ENCODE results near the gene CTTNBP2.

The CTTNBP2 gene

DNA sequence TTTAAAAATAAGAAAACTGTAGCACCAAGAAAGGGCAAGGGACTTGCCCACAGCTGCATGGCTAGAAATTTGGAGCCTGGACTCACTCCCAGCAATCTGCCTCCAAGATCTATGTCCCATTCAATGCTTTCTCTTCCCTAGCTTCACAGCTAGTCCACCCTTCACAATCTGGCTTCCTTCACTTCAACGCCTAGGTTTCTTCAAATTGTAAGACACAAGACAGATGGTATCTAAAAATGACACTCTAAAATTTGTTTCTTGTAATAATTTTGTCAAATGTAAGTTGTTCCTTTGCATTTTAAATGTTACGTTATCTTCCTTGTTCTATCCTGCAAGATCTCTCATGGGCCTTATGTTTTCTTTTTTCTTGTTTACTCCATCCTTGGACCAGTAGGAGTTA is 48.6 kb downstream of the CTTNBP2 start:
- no peak for DNase-seq

- DNase-seq: no peak
These were observed 53.7 kb downstream of the CTTNBP2 start for GRCh38 chr7:117819558-117819957.

DNA sequence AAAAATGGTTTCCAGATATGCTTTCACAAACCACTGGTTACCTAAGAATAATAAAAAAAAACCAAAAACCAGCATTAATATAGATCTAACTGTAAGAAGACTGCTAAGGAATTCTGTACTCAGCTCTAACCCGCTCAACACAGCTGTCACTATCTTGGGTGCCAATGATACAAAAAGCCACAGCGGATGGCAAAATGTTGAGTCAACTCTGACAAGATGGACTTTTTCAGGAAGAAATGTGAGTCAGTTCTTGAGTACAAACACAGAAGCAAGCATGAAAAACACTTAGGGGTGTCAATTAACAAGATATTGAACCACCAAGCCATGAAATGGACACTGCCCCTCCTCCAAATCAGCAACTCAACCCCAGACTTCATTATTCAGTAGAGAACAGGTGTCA is 55.0 kb downstream of the CTTNBP2 start:
- DNase-seq: no peak

GRCh38 chr7:117816727-117817126 is 56.5 kb downstream of the CTTNBP2 start:
- DNase-seq: no peak

- DNase-seq: no peak
These were observed 61.5 kb downstream of the CTTNBP2 start for GRCh38 chr7:117811696-117812095.

DNA sequence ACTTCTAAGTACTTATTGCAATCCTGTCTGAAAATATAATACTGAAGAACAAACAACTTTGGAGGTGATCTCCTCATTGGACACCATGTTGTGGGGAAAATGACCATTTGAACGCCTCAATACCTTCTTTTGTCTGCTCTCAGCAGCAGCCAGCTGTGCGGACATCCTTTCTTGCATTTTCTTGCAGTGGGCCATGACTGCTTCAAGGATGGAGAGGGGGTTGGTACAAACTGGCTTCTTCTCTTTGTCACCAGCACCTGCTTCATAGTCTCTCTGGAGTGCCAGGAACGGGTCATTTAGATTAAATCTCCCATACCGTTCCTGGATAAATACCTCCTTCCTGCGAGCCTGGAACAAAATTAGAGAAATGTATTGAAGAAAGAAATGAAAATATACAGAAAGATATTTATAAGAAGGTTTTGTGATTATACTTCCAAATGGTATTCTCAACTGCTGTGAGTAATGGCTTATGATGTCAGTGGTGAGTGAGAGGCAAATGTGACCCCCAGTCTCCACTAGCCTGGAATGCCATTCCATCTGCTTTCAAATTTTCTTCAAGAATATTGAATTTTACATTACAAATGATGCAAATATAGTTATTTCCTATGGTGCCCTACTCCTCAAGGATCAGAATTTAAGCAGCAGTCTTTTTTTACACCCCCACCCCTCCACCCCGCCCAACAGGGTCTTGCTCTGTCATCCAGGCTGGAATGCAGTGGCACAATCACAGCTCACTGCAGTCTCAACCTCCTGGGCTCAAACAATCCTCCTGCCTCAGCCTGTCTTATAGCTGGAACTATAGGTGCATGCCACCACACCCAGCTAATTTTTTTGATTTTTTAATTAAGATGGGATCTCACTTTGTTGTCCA is 62.4 kb downstream of the CTTNBP2 start:
- DNase-seq: no peak

DNA sequence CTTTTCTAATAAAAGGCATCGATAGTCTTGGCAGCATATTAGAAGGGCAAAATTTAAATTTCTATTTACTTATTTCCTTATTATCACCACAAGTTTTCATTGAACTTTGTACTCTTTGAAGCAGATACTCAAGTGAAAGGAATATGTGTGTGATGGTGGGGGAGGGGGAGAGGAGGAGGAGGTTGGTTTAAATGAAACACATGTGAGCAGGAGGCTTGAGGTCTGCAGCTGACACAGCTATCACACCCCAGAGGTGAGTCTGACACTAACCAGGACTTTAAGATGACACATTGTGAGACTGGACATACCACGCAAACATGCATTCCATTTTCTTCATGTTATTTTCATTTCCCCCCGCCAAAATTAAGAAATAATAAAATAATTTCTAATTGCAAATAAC is 63.3 kb downstream of the CTTNBP2 start:
- DNase-seq: no peak

DNA sequence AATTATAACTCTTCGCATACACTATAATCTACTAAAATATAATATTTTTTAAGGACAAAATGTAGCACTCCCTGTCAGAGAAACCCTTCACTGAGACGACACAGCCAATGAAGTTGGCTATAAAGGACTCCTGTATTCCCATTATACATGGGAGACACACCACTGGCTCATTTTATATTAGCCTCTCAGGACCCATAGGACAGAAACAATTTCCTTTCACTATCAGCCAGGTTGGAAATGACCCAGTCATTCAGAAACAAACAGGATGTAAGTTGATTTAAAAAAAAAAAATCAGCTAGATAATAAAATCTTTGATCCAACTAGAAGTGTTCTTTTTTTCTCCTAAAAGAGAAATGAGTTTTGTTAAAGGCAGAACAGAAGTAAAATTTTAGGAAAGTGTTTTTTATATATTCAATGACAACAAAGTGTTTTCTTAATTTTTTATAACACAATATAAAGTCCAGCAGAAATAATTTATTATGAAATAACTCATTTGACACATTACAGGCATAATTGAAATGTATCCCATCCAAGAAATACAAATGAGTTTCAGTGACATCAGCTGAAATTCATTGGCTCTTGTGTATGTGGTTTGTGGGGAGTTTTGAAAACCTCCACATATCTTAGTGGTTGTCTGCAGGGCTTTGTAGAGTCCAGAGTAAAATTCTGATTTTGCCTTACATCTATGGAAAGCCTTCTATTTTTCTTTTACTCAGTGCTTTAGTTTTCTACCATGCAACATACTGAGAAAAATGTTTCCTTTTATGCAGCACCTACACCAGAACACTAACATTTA is 64.1 kb downstream of the CTTNBP2 start:
- DNase-seq: no peak

DNA sequence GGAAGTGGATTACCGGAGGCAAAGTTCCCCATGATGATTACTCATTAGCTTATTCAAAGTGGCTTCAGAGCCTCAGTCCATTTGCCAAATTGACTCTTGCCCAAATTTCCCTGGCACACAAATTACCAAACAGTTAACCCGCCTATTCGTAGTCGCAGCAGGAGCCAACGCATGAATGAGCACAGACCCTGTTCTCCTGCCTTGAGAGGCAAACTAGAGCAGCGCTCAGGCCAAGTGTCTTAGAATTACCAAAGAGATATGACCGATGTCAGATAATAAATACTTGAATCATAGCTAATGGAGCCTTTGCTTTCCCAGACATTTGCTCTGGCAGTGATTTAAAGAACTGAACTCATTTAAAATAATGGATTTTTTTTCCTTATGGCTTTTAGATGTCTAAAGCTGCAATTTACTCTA is 64.9 kb downstream of the CTTNBP2 start:
- no peak for DNase-seq

DNA sequence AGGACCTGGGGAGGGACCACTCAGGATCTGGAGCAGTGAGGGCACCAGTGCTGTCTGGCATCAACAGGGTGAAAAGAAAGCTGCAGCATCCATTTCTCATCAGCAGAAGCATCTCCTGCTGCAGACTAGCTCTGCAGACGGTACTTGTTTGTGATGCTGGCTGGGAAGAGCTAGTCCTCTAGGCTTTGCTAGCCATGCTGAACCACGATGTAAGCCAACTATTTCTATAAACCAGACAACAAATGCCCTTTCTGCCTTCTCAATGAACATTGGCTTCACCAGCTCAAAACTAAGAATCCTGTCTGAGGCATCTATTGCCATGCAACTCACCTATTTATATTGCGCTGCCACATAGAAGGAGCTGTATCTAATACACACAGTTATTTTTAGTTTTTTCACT is 65.6 kb downstream of the CTTNBP2 start:
- no peak for DNase-seq

GRCh38 chr7:117806011-117806410 is 67.2 kb downstream of the CTTNBP2 start:
- DNase-seq: no peak

DNA sequence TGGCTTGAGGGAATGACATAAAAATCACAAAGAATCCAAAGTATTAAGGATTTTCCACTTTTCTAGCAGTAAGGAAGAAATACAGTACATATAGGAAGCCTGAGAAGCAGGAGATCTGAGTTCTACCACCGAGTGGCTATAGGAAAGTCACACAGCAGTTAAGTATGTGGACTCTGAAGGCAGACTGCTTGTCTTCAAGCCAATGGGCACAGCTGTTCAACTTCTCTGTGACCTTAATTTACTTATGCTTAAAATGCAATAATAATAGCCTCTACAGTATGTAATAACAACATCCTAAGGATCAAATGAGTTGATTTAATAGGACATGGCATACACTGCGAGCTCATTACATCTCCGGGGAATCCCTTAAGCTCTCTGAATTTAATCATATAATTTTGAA is 68.0 kb downstream of the CTTNBP2 start:
- DNase-seq: no peak

DNA sequence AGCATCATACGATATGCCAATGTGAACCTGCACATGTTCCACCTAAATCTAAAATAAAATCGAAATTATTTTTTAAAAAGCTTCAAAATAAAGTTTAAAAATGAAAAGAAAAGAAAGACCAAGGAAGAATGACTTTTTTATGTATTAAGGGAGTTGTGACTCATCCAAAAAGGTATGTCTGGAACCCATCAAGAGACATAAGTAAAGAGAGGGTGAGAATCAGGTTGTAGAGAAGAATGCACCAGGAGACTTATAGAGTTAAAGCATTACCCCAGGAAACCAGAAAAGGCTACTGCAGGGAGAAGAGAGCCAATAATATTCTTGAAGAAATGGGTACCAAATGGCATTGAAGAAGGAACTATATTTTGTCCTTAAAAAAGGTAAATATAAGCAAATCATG is 69.8 kb downstream of the CTTNBP2 start:
- DNase-seq: no peak

- no peak for DNase-seq
These were observed 70.6 kb downstream of the CTTNBP2 start for GRCh38 chr7:117802660-117803059.

DNA sequence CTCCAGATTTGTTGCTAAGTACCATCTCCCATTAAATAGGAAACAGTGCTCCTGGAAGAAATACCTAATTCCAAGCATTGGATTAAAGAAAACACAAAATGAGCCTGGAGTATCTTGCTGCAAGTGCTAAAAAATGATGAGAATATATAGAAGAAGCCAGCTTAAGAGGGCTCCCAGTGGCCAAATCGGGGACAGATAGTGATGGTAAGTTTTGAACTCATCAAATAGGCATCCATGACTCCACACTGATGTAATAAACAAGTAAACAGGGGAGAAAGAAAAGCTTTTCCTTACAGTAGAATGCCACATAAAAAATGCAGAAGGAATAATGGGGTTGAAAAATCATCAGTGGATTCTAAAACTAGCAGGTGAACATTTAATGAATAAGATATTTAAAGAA is 72.4 kb downstream of the CTTNBP2 start:
- DNase-seq: no peak

DNA sequence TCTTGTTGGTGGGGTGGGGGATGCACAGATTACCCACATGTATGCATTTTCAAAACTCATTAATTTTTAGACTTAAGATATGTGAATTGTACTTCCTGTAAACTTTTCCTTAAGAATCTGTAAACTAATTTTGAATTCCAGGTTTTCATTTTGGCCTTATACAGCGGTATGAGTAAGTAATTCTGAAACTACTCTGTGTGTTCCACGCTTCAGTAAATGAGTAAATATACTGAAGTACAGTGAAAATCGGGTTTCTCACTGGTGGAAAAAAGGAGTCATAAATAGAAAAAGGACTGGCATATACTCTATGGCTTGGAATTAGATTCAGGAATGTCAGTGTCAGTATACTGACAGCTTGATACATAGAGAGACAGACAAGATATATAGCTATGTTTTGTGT is 72.8 kb downstream of the CTTNBP2 start:
- DNase-seq: no peak

DNA sequence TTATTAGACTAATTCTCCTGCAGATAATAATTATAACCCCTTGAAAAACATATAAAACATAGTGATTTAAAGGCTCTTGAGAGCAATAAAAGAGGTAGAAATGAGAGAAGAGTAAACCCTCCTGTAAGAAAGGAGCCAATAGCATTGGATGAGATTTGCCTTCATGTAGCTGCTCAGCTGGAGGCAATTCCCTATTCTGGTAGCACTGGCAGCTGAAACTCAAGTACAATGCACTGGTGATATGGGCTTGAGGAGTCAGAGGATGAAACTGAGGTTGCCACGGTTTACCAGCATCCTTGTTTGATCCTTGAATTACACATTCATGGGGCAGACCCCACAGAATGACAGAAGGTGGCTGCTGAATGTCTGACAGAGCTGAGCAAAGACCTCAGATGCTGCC is 76.4 kb downstream of the CTTNBP2 start:
- DNase-seq: no peak

DNA sequence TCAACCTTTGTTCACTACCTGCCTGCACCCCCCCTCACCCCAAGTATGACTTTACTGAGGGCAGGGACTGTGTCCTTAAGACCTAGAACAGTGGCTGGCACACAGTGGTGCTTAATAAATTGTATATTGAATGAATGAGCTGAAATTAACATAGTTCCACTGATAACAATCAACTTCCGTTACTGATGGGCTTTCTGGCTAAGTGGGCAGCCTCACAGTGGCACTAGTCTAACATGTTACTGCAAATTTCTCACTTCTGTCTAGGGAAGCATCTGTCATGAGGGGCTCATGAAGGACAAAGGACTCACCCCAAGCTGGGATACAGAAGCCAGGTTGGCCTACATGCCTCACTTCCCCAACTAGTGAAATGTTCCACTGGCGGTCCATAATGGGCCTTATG is 79.3 kb downstream of the CTTNBP2 start:
- DNase-seq: no peak

DNA sequence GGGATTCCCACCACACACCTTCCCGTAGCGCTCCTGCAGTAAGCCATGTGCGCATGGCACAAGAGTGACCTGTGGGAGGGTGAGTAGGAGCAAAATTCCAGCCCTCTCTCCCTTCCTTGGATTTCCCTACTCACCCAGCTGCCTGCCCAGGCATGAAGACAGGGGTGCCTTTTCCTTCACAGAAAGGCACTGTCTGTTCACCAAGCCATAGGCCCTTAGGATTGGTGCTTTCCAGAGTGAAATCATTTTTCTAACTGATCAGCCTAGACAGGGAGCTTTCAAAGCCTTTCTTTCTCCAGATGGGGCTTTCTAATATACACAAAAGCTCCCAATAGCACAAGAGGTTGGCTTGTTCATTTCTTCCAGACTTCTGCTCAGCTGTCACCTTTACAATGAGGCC is 79.7 kb downstream of the CTTNBP2 start:
- DNase-seq: no peak

DNA sequence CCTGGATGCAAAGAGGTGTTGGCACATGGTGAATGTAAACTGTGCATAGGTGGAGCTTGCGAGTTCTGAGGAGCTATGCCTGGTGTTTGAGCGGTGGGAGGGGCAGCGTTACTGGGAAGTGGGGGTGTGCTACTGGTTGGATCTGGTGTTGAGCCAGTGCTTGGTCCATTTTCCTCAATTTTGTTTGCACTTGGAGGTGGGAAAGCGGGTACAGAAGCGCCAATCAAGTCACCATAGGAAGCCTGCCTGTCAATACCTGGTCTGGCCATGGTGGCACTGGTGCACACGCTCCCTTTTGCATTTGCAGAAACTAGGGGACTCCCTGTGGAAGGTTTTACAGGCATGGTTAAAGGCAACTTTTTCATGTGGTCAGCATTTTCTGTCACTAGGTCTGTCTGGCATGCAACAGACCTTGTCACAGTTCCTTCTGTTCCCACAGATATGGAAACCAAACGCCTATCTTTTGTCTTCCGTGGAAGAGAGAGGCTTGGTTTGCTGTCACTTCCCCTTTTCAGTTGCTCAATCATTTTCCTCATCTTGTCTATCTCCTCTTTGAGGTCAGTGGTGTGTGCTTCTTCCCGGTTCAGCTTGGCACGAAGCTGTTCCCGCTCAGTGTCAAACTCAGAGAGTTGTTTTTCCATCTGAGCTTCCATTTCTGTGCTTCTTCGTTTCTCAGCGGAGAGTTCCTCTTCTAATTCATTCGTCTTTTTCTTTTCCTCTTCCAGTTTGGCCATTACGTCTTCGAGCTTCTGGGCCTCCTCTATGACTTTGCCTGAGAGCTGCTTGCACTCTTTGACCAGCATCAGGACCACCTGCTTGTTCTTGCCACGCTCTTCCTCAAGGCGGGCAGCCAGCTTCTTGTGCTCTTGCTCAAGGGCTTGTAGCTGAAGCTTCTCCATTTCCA is 81.1 kb downstream of the CTTNBP2 start:
- no peak for DNase-seq

- DNase-seq: no peak
These were observed 82.5 kb downstream of the CTTNBP2 start for GRCh38 chr7:117790731-117791130.

DNA sequence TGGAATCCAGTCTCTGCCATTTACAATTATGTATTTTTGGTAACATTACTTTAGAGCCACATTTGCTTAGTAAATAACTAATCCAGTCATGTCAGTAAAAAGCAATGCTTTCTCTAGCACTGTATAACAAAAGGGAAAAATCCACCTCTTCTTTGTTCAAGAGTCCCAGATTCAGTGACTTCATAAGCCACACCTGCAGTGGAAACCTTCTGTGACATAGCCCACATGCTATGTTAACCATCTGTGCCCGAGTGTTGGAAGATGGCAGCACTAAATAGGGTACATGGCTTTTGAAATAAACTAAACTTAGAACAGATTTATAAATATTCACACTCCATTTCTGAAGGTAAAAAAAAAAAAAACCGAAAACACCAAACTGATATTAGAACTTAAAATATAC is 83.0 kb downstream of the CTTNBP2 start:
- no peak for DNase-seq

DNA sequence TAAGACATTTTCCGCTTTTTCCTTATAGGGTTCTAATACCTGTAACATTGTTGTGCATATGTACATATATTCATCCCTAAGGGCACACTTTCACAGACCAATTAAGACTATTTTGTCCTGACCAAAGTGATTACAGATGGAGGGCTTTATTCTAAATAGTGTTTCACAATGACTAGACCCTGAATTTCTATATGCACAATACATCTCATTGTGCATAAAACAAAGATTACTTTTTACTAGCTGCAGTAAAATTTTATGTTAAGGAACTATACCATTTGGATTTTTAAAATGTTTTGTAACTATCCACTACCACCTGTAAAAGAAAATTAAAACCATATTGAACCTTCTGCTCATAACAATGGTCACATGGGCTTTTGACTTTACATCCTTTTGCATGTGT is 87.8 kb downstream of the CTTNBP2 start:
- DNase-seq: no peak
